SJCRH30 (cell line): Measurements from ENCODE around the gene SYDE2. TPM values are rescaled to one million over a fixed set of nuclear protein-coding genes. Genes with fewer than 3 reads are reported as not detected.
A peak's percentile ranks its signal among the peaks of the same experiment; 100 is the strongest.
"Not testable (repeated sequence)": the region's sequence is repeated elsewhere in the genome, so short reads cannot be mapped to it uniquely, and the experiment has no call there.

Source experiments
- DNase-seq, 2 experiments: peaks; one replicate each; pipeline ENCODE4 v3.0.0-alpha.2; 2015 to 2020
- H3K27ac ChIP-seq: fragments of 250-450 bp; sonication (Bioruptor Pico); 2 replicates; pipeline ENCODE4 v1.5.1; 2020; ENCODE audit warnings: mild to moderate bottlenecking, moderate library complexity
- H3K27me3 ChIP-seq: fragments of 250-450 bp; sonication (Bioruptor Pico); 2 replicates; pipeline ENCODE4 v1.5.1; 2020; ENCODE audit warnings: mild to moderate bottlenecking, moderate library complexity
- H3K36me3 ChIP-seq: fragments of 250-450 bp; sonication (Bioruptor Pico); 2 replicates; pipeline ENCODE4 v1.5.1; 2020; ENCODE audit warnings: mild to moderate bottlenecking, moderate library complexity
- H3K4me1 ChIP-seq: fragments of 250-450 bp; sonication (Bioruptor Pico); 2 replicates; pipeline ENCODE4 v1.5.1; 2020; ENCODE audit warnings: mild to moderate bottlenecking, moderate library complexity
- H3K4me3 ChIP-seq: fragments of 250-450 bp; sonication (Bioruptor Pico); 2 replicates; pipeline ENCODE4 v1.5.1; 2020; ENCODE audit warnings: mild to moderate bottlenecking, moderate library complexity
- H3K9me3 ChIP-seq: fragments of 250-450 bp; sonication (Bioruptor Pico); replicated peaks from 2 replicates; pipeline ENCODE4 v1.5.1; 2020; ENCODE audit warnings: mild to moderate bottlenecking, moderate library complexity
- total RNA-seq: library from RNA; depleted of rRNA; stranded (reverse); fragments of >200 nt; shearing (Covaris generic); gene quantifications from 2 replicates; pipeline ENCODE4 v1.2.3, GENCODE V29; 2014

SYDE2 gene
- total RNA-seq, 1 experiment from 2014 or later, result 6.7 TPM

DNA sequence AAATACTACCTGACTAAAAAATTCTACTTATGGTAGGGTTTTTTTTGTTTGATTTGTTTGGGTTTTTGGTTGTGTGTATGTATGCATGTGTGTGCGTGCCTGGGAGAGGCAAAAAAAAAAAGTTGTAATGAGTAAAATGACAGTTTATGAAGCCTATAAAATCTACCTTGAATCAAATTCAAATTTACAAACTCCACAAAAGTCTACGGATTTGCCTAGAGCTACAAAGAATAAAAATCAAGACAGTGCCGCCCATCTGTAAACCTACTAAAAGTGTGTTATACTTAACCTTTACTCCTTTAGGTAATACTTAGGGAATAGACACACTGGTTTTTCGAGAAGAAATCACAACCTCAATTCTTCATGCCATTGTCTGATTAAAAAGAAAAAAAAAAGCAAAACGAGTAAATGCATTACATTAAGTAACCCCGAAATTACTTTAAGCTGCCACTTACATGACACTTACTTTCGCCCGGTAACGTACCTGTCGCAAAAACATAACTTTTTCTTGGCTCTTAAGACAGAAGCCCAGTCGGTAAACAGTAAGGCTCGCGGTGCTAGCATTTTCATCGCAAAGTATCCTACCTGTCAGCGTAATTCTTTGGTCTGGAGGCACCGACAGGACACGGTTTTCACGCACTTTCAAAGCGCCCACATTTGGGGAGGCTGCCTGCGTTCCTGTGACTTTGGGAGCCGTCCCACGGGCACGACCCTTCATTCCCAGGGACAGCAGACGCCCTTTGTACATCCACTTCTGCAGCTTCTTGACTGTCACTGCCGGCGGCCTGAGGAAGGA, 951 bp downstream of the SYDE2 start:
- no peaks in the 10 kb centered on the region for H3K9me3 ChIP-seq
- H3K27ac ChIP-seq, result no peak overlapping the region; the same call in 1 of the 2 replicates
- H3K36me3 ChIP-seq, result no peaks in the 10 kb centered on the region; the same call in 1 of the 2 replicates
- H3K27me3 ChIP-seq, result no peaks in the 10 kb centered on the region
- H3K4me1 ChIP-seq, result peaks cover 11% of the 10 kb centered on the region
- no peak for DNase-seq
- peak overlapping the region; percentile 95 for H3K4me3 ChIP-seq

DNA sequence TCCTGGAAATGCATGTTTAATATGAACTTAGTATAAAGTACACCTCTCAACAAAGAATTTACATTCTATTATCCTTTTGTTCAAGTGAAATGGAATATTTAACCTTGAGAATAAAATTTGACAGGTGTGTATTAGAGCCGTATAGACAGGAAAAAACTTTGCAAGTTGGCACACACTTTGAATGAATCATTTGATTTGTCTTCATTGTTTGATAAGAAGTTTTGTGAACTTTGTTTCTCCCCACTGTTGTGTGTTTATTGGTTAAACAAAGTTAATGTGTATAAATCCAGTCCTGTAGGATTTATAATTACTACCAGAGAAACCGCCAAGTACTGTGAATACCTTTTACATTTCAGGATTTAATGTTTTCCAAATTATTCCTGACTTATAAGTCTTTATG, 2.0 kb downstream of the SYDE2 start:
- H3K36me3 ChIP-seq, result no peaks in the 10 kb centered on the region; the same call in 1 of the 2 replicates
- peaks cover 11% of the 10 kb centered on the region for H3K4me1 ChIP-seq
- H3K27ac ChIP-seq, result no peak overlapping the region
- no peak for DNase-seq
- H3K27me3 ChIP-seq, result no peaks in the 10 kb centered on the region
- H3K9me3 ChIP-seq, result no peaks in the 10 kb centered on the region
- no peak overlapping the region; the same call in 1 of the 2 replicates for H3K4me3 ChIP-seq

DNA sequence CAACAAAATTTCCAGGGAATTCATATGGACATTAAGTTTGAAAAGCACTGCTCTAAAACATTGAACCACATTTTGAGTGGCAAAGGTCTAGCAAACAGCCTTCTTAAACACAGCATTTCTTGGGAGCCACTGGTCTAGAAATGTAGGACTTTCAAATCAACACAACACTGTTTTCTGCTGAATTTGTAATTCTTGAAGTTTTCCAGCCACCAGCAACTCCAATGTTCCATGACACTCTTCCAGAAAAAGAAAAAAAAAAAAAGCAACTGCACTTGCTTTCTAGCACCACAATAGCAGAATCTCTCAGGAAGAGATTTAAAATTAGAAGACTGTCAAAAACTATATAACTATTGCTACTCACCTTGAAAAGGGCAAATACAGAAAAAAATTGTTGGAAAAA, 4.5 kb downstream of the SYDE2 start:
- 0 out of 2 replicates have a peak, but pooled peaks cover 8% of the 10 kb centered on the region for H3K4me1 ChIP-seq
- no peaks in the 10 kb centered on the region for H3K9me3 ChIP-seq
- H3K36me3 ChIP-seq, result no peaks in the 10 kb centered on the region; the same call in 1 of the 2 replicates
- no peak overlapping the region for H3K27ac ChIP-seq
- no peaks in the 10 kb centered on the region for H3K27me3 ChIP-seq
- no peak for DNase-seq
- no peak overlapping the region for H3K4me3 ChIP-seq

DNA sequence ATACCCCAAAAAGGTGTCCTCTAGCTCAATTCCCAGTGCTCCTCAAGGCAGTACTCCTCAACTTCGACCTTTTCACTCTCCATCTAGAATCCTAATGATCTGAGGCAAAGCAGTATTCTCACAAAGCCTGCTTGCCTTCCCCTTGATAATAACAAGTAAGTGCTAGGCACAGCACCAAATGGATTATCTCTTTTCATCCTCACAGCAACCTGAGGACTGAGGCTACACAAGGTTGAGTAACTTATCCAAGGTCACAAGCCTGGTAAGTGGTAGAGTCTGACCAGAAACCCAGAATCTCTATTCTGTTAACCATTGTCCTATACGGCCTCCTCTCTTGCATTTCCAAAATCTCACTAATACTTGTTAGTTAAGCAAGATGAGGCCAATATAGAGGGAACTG, 5.1 kb downstream of the SYDE2 start:
- H3K4me1 ChIP-seq, result 0 out of 2 replicates have a peak, but pooled peaks cover 8% of the 10 kb centered on the region
- H3K4me3 ChIP-seq, result no peak overlapping the region
- no peaks in the 10 kb centered on the region for H3K27me3 ChIP-seq
- no peak overlapping the region for H3K27ac ChIP-seq
- no peaks in the 10 kb centered on the region for H3K9me3 ChIP-seq
- no peak for DNase-seq
- H3K36me3 ChIP-seq, result no peaks in the 10 kb centered on the region; the same call in 1 of the 2 replicates

DNA sequence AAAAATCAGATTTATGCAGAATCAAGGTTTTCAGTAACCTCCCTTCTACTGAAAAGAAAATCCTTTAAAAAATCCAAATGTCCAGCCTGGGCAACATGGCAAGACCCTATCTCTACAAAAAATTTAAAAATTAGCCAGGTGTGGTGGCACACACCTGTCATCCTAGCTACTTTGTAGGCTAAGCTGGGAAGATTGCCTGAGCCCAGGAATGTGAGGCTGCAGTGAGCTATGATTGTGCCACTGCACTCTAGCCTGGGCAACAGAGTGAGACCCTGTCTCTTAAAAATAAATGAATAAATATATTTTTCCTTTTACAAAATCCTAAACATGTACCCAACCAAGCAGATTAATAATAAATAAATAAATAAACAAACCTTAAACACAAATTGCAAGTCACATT, 8.7 kb downstream of the SYDE2 start:
- not testable (repeated sequence) for DNase-seq, H3K4me1 ChIP-seq, H3K27ac ChIP-seq, H3K27me3 ChIP-seq, H3K9me3 ChIP-seq, H3K4me3 ChIP-seq
- peaks cover 22% of the 10 kb centered on the region for H3K36me3 ChIP-seq

DNA sequence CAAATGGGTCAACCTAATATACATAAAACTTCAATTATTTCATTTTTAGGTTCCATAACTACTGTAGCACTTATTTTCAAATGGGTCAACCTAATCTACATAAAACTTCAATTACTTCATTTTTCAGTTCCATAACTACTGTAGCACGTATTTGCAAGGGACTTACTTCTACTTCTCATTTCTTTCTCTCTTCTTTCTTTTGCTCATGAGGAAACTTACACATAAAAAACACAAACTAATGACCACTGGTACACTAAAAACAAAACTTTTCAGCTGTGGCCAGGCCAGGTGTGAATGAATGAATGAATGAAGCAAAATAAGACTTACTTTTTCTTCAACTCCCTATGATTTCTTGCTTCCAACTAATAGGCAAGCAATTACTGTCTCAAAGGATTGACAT, 11.7 kb downstream of the SYDE2 start:
- 0 out of 2 replicates have a peak, but pooled peaks cover 2% of the 10 kb centered on the region for H3K9me3 ChIP-seq

DNA sequence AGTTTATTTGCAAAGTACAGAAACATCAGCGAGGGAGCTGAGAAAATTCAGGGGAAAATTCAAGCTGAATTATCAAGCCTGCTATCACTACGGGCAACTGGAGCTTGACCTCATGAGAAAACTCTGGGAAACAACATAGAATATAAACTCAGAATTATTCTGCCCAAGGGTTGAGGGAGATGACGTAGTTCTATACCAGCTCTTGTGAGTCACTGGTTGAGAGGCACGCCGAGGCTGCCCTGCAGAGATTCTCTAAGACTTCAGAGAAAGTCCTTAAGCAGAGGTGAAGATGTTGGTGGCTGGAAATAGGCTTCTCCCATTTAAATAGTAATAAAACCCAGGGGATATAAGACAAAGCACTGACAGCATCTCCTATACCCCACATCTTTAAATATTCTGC, 12.3 kb downstream of the SYDE2 start:
- H3K36me3 ChIP-seq, result peaks cover 22% of the 10 kb centered on the region
- 0 out of 2 replicates have a peak, but pooled peaks cover 2% of the 10 kb centered on the region for H3K9me3 ChIP-seq
- H3K27ac ChIP-seq, result no peak overlapping the region
- DNase-seq, result no peak
- no peak overlapping the region for H3K4me3 ChIP-seq
- H3K4me1 ChIP-seq, result no peaks in the 10 kb centered on the region
- H3K27me3 ChIP-seq, result no peaks in the 10 kb centered on the region

More for the DNA sequence above, 11.7 kb downstream of the SYDE2 start:
- no peak overlapping the region for H3K27ac ChIP-seq
- no peaks in the 10 kb centered on the region for H3K27me3 ChIP-seq
- no peak for DNase-seq
- H3K36me3 ChIP-seq, result peaks cover 22% of the 10 kb centered on the region
- H3K4me3 ChIP-seq, result no peak overlapping the region
- H3K4me1 ChIP-seq, result no peaks in the 10 kb centered on the region

DNA sequence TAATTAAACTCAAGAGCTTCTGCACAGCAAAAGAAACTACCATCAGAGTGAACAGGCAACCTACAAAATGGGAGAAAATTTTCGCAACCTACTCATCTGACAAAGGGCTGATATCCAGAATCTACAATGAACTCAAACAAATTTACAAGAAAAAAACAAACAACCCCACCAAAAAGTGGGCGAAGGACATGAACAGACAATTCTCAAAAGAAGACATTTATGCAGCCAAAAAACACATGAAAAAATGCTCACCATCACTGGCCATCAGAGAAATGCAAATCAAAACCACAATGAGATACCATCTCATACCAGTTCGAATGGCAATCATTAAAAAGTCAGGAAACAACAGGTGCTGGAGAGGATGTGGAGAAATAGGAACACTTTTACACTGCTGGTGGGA, 13.8 kb downstream of the SYDE2 start:
- peaks cover 24% of the 10 kb centered on the region for H3K36me3 ChIP-seq
- not testable (repeated sequence) for H3K27ac ChIP-seq, H3K4me1 ChIP-seq, H3K9me3 ChIP-seq, H3K4me3 ChIP-seq, H3K27me3 ChIP-seq, DNase-seq

DNA sequence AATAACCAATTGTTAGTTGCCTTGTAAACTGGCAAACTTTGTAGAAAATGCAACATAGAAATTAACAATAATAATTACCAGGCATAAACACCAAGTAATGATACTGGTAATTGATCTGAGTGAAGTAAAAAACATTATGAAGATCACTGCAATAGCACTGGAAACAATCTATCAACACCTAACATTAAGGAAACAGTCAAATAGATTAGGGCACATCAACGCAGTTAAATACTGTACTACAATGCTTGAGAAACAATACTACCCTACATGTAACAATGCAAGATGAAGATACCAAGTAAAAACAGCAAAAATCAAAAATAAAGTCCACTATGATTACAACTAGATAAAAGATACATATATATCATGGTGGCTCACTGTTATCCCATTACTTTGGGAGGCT, 16.6 kb downstream of the SYDE2 start:
- Histone ChIP-seq H3K9me3 (0 out of 2 replicates have a peak, but pooled peaks cover 2% of the 10 kb centered on the region), H3K36me3 (peaks cover 16% of the 10 kb centered on the region), H3K4me3 (no peak overlapping the region), H3K27me3 (no peaks in the 10 kb centered on the region), H3K4me1 (no peaks in the 10 kb centered on the region), H3K27ac (no peak overlapping the region)
- no peak for DNase-seq

DNA sequence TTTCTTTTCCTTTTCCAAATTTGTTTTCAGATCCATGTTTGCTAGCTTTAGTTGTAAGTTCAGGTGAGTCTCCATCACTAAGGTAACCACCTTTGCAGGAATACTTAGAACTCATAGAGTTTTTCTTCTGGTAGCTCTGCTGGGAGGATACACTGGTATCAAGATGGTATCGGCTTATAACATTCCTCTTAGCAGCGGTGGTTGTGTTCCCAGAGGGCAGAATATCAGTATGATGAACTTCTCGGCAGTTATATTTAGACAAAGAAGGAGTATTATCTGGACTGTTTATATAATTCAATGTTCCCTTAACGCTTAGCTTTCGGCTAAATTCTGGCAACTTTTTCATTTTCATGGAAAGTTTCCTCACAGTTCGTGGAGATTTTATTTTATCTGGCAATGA, 18.1 kb downstream of the SYDE2 start:
- DNase-seq, result no peak

DNA sequence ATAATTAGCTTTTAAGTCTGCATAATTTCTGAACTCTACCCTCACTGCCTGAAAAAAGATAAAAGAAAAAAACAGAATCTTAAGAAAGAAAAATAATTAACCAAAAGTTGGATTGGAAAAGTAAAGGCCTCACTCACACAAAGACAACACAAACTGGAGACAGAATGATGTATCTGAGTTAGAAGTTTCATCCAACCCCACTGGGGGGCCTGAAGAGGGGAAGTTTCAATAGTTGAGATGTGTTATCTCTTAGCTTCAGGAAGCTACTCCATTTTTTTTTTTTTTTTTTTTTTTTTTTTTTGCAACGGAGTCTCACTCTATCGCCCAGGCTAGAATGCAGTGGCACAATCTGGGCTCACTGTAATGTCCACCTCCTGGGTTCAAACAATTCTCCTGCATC, 19.9 kb downstream of the SYDE2 start:
- no peak for DNase-seq
- no peak overlapping the region for H3K27ac ChIP-seq
- 0 out of 2 replicates have a peak, but pooled peaks cover 2% of the 10 kb centered on the region for H3K9me3 ChIP-seq
- 0 out of 2 replicates have a peak, but pooled peaks cover 3% of the 10 kb centered on the region for H3K36me3 ChIP-seq
- H3K27me3 ChIP-seq, result no peaks in the 10 kb centered on the region
- H3K4me1 ChIP-seq, result no peaks in the 10 kb centered on the region
- H3K4me3 ChIP-seq, result no peak overlapping the region

More for the DNA sequence above, 18.1 kb downstream of the SYDE2 start:
- Histone ChIP-seq H3K27me3 (no peaks in the 10 kb centered on the region), H3K27ac (no peak overlapping the region), H3K4me3 (no peak overlapping the region), H3K4me1 (no peaks in the 10 kb centered on the region), H3K9me3 (0 out of 2 replicates have a peak, but pooled peaks cover 2% of the 10 kb centered on the region), H3K36me3 (0 out of 2 replicates have a peak, but pooled peaks cover 3% of the 10 kb centered on the region)

DNA sequence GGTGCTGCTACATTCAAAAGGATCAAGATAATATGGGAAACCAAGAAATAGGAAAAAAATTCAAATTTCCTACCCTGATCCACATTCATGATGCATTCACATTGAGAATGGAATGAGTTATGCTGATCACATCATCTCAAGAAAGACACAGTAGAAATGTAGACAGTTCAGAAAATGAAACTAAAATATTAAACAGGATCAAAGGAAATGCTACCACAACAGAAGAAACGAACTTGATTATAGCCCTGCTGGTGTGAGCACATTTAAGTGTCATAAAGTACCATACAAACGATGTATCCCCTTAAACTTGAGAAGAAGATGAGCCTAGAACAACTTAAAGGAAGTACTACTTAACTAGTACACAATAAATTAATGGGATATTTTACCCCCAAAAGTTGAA, 21.3 kb downstream of the SYDE2 start:
- H3K4me3 ChIP-seq, result no peak overlapping the region
- H3K36me3 ChIP-seq, result 0 out of 2 replicates have a peak, but pooled peaks cover 3% of the 10 kb centered on the region
- no peaks in the 10 kb centered on the region for H3K4me1 ChIP-seq
- H3K27ac ChIP-seq, result no peak overlapping the region
- 0 out of 2 replicates have a peak, but pooled peaks cover 2% of the 10 kb centered on the region for H3K9me3 ChIP-seq
- no peaks in the 10 kb centered on the region for H3K27me3 ChIP-seq
- no peak for DNase-seq

DNA sequence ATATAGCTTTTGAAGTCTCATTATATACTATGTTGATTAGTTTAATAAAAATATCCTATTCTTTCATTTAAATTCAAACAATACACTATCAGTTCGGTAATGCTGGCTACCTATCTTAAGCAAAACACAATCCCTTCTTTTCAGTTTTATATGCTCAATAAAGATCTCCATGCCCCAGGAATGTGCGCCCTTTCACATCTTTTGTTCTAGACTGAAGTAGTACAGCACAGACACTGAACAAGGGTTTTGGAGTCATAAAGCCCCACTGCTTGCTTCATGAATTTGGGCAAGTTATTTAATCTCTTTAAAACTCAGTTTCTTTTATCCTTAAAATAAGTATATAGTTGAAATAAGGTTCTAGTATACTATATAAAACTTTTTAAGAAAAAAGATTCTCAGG, 22.4 kb downstream of the SYDE2 start:
- H3K4me1 ChIP-seq, result no peaks in the 10 kb centered on the region
- H3K27ac ChIP-seq, result no peak overlapping the region
- DNase-seq, result no peak
- no peaks in the 10 kb centered on the region for H3K27me3 ChIP-seq
- H3K9me3 ChIP-seq, result no peaks in the 10 kb centered on the region
- H3K36me3 ChIP-seq, result 0 out of 2 replicates have a peak, but pooled peaks cover 3% of the 10 kb centered on the region
- no peak overlapping the region for H3K4me3 ChIP-seq

DNA sequence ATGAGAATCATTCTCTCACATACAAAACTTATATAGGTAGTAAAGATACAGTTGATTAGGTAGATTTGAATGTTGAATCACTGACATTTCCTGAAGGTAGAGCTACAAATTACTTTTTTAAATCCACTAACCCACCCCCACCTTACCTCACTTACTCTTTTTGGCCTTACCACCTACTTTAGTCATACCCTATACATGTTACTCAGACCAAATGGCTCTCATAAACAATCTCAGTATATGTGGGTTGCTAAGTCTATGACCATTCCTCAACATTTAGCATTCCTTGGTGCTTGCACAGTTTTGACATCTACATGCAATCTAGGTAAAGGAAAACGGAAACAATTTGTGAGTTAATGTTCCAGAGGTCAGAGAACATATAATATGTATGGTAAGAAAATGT, 26.3 kb downstream of the SYDE2 start:
- DNase-seq, result no peak
- Histone ChIP-seq H3K9me3 (no peaks in the 10 kb centered on the region), H3K27ac (no peak overlapping the region), H3K27me3 (no peaks in the 10 kb centered on the region), H3K36me3 (no peaks in the 10 kb centered on the region), H3K4me1 (no peaks in the 10 kb centered on the region), H3K4me3 (no peak overlapping the region)

DNA sequence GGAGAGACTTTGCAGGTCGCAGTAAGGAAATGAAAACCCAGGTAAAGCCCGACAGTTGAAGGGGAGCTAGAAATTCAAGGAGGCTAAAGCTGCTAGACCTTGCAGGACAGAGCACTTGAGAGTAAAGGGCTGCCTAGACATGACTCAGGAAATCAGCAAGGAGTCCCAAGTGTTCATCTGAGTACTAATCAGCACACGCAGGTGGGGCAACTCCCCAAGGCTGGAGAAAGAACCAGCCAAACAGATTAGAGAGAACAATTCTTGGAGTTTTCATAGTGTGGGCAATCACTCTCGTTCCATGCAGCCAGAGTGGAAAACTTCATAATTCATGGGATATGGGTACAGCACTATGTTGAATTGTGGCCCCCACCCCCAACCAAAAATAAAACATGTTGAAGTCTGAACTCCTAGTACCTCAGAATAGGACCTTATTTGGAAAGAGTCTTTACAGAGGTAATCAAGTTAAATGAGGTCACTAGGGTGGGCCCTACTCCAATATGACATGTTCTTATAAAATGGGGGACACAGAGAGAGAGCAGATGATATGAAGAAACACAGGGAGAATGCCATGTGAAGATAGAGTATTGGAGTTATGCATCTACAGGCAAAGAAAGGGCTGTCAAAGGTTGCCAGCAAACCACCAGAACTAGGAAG, 28.0 kb downstream of the SYDE2 start:
- Histone ChIP-seq H3K27ac (no peak overlapping the region), H3K27me3 (no peaks in the 10 kb centered on the region), H3K9me3 (no peaks in the 10 kb centered on the region), H3K4me3 (no peak overlapping the region), H3K4me1 (no peaks in the 10 kb centered on the region), H3K36me3 (no peaks in the 10 kb centered on the region)
- no peak for DNase-seq
